Endothelial cell of hepatic sinusoid (primary cell): Measurements from ENCODE around the gene PPP6C.

Source experiments
- in situ Hi-C: cut with HindIII; loops from 2 replicates; pipeline ENCODE4 v1.10.0; 2017; ENCODE audit warnings: low sequenced_read_pairs

Gene PPP6C

GRCh38 chr9:125099816-125100215 is 89.8 kb downstream of the PPP6C start:
- in situ Hi-C loops, result no loop called here
